K562 (cell line): ENCODE measurements around the gene LAMTOR4.

Source experiments
- EP300 ChIP-seq: IDR thresholded peaks from 2 replicates; pipeline ENCODE4 v1.6.1; 2012; ENCODE audit warnings: low read length, improper control_type of control experiment
- POLR2A ChIP-seq: fragments of 450-650 bp; conservative IDR thresholded peaks from 2 replicates; pipeline ENCODE4 v1.6.1; 2016
- SLC30A9 ChIP-seq: fragments of 250-450 bp; sonication (Bioruptor Pico); IDR thresholded peaks from 2 replicates; pipeline ENCODE4 v1.8.0; 2022; ENCODE audit warnings: mild to moderate bottlenecking, moderate library complexity
- TF ChIP-seq, protein P1 (sequence below), 3 experiments: IDR thresholded peaks in 2 of 3; conservative IDR thresholded peaks in 1 of 3; 2 replicates each; pipeline ENCODE4 v1.5.1; 2011 to 2012; ENCODE audit warnings: low read length in 3 of 3, mild to moderate bottlenecking in 3 of 3, control low read depth in 2 of 3, improper control_type of control experiment in 1 of 3, inconsistent platforms in 1 of 3, low read depth in 1 of 3, mixed read lengths in 1 of 3, moderate library complexity in 1 of 3; ENCODE audit not compliant: insufficient read depth in 2 of 3
- TF ChIP-seq, protein P2 (sequence below): sonication (generic); formaldehyde crosslinking; IDR thresholded peaks from 2 replicates; pipeline ENCODE4 v1.8.1; 2023; ENCODE audit warnings: mild to moderate bottlenecking, missing genetic modification reagents

DNA sequence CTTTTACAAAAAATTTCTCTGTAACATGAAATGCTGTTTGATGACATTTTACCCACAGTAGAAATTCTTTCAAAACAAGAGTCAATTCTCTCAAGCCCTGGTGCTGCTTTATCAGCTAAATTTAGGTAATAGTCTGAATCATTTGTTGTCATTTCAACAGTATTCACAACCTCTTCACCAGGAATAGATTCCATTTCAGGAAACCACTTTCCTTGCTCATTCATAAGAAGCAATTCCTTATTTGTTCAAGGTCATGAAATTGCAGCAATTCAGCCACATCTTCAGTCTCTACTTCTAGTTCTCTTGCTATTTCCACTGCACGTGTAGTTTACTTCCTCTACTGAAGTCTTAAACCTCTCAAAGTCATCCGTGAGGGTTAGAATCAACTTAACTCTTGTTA is 43.1 kb downstream of the LAMTOR4 start:
- TF ChIP-seq SLC30A9 (CRISPR knock-in tag) (no peak), POLR2A (no peak), EP300 (no peak)
- TF ChIP-seq, protein P1, sequence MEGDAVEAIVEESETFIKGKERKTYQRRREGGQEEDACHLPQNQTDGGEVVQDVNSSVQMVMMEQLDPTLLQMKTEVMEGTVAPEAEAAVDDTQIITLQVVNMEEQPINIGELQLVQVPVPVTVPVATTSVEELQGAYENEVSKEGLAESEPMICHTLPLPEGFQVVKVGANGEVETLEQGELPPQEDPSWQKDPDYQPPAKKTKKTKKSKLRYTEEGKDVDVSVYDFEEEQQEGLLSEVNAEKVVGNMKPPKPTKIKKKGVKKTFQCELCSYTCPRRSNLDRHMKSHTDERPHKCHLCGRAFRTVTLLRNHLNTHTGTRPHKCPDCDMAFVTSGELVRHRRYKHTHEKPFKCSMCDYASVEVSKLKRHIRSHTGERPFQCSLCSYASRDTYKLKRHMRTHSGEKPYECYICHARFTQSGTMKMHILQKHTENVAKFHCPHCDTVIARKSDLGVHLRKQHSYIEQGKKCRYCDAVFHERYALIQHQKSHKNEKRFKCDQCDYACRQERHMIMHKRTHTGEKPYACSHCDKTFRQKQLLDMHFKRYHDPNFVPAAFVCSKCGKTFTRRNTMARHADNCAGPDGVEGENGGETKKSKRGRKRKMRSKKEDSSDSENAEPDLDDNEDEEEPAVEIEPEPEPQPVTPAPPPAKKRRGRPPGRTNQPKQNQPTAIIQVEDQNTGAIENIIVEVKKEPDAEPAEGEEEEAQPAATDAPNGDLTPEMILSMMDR (IDR thresholded peaks at IDR 0.05 in 2 of 3, conservative IDR thresholded peaks at IDR 0.05 in 1 of 3; ENCODE audit: insufficient read depth in 2 of 3, low read depth in 1 of 3, low read length in 3 of 3), result no peak
- TF ChIP-seq, protein P2, sequence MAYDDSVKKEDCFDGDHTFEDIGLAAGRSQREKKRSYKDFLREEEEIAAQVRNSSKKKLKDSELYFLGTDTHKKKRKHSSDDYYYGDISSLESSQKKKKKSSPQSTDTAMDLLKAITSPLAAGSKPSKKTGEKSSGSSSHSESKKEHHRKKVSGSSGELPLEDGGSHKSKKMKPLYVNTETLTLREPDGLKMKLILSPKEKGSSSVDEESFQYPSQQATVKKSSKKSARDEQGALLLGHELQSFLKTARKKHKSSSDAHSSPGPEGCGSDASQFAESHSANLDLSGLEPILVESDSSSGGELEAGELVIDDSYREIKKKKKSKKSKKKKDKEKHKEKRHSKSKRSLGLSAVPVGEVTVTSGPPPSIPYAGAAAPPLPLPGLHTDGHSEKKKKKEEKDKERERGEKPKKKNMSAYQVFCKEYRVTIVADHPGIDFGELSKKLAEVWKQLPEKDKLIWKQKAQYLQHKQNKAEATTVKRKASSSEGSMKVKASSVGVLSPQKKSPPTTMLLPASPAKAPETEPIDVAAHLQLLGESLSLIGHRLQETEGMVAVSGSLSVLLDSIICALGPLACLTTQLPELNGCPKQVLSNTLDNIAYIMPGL (CRISPR knock-in tag), result no peak
